Mesothelial cell of epicardium (in vitro differentiated cells): ENCODE results near the gene THADA. TPM values are rescaled to one million over a fixed set of nuclear protein-coding genes. Genes with fewer than 3 reads are reported as not detected.
A peak's percentile ranks its signal among the peaks of the same experiment; 100 is the strongest.

Experiments
- DNase-seq, 2 experiments: peaks; one replicate each; pipeline ENCODE4 v3.0.0; 2021; ENCODE audit warnings: low spot score in 2 of 2; ENCODE audit not compliant: unreplicated experiment in 2 of 2
- H3K27ac Mint-ChIP-seq: 2 replicates; pipeline ENCODE4 v1.8.0; 2021; ENCODE audit warnings: mixed read lengths
- H3K27me3 Mint-ChIP-seq: 2 replicates; pipeline ENCODE4 v1.8.0; 2021; ENCODE audit warnings: low read depth, mixed read lengths
- H3K36me3 Mint-ChIP-seq: 2 replicates; pipeline ENCODE4 v1.8.0; 2021; ENCODE audit warnings: mixed read lengths
- H3K4me1 Mint-ChIP-seq: 2 replicates; pipeline ENCODE4 v1.8.0; 2021; ENCODE audit warnings: mixed read lengths
- H3K4me3 Mint-ChIP-seq: 2 replicates; pipeline ENCODE4 v1.8.0; 2021; ENCODE audit warnings: mild to moderate bottlenecking, moderate library complexity, mixed read lengths
- H3K9me3 Mint-ChIP-seq: 2 replicates; pipeline ENCODE4 v1.8.0; 2021; ENCODE audit warnings: mixed read lengths
- total RNA-seq: library from RNA; stranded (reverse); gene quantifications from 3 replicates; pipeline ENCODE4 v1.2.1, GENCODE V29; 2021
- TF ChIP-seq, protein P1 (sequence below): fragments of 200-600 bp; sonication (generic); IDR thresholded peaks from one replicate; pipeline ENCODE4 v1.5.0; 2021; ENCODE audit warnings: antibody characterized with exemption; ENCODE audit not compliant: unreplicated experiment

Gene THADA
- total RNA-seq, 1 donor from 2014 or later: 33.6 TPM

DNA sequence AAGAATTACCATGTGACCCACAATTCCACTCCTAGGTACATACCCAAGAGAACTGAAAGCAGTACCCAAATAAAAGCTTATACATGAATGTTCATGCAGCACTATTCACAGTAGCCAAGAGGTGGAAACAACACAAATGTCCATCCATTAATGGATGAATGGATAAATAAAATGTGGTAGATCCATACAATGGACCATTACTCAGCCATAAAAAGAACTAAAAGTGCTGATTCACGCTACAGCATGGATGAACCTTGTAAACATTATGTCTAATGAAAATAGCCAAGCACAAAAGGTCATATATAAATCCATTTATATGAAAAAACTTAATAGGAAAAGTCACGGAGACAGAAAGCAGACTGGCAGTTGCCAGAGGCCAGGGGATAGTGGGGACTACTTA, 345.8 kb downstream of the THADA start:
- H3K4me3 Mint-ChIP-seq: no peak overlapping the region
- TF ChIP-seq, protein P1, sequence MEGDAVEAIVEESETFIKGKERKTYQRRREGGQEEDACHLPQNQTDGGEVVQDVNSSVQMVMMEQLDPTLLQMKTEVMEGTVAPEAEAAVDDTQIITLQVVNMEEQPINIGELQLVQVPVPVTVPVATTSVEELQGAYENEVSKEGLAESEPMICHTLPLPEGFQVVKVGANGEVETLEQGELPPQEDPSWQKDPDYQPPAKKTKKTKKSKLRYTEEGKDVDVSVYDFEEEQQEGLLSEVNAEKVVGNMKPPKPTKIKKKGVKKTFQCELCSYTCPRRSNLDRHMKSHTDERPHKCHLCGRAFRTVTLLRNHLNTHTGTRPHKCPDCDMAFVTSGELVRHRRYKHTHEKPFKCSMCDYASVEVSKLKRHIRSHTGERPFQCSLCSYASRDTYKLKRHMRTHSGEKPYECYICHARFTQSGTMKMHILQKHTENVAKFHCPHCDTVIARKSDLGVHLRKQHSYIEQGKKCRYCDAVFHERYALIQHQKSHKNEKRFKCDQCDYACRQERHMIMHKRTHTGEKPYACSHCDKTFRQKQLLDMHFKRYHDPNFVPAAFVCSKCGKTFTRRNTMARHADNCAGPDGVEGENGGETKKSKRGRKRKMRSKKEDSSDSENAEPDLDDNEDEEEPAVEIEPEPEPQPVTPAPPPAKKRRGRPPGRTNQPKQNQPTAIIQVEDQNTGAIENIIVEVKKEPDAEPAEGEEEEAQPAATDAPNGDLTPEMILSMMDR: no peak
- H3K36me3 Mint-ChIP-seq: peaks cover 4% of the 10 kb centered on the region
- peaks cover 10% of the 10 kb centered on the region for H3K4me1 Mint-ChIP-seq
- no peaks in the 10 kb centered on the region for H3K9me3 Mint-ChIP-seq
- H3K27me3 Mint-ChIP-seq: no peaks in the 10 kb centered on the region
- peak overlapping the region; percentile 83 for H3K27ac Mint-ChIP-seq
- DNase-seq: no peak

DNA sequence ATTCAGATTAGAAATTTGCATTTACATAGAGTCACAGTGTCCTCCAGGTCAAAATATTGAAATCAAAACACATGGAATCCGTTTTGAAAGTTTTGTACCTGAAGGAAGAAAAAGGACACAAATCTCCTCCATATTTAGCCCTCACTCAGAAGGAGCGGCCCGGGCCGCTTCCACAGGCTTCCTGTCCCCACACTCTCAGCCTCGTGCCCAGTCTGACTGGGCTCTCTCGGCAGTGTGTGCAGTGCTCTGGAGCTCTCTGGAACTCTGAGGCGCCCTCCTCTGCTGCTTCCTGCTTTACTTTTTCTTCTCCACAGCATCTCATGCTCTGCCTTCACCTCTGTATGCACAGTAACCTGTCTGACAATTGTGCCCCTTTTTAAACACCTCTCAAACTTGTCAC, 347.2 kb downstream of the THADA start:
- Mint-ChIP-seq H3K4me3 (no peak overlapping the region), H3K27me3 (no peaks in the 10 kb centered on the region), H3K4me1 (no peaks in the 10 kb centered on the region), H3K36me3 (peaks cover 8% of the 10 kb centered on the region), H3K9me3 (no peaks in the 10 kb centered on the region), H3K27ac (no peak overlapping the region)
- TF ChIP-seq, protein P1: no peak
- no peak for DNase-seq

DNA sequence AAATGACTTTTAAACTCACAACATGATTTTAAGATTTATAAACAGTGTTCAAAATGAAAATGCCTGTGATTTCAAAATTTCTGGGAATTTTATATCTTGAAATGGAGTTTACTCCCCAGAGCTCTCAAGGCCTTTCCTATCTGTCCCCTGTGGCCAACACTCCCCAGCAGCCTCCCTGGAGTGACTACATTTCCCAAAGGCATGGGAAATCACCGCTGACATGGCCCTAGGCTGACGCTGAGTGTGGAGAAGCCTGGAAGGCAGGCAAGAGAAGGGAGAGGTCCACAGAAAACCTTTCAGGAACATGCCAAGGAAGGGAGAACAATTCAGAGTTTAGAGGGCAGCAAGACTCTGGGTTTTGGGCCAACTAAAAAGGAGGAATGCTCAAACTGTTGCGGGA, 349.2 kb downstream of the THADA start:
- DNase-seq: no peak
- H3K27ac Mint-ChIP-seq: peak overlapping the region; percentile 87
- no peaks in the 10 kb centered on the region for H3K9me3 Mint-ChIP-seq
- TF ChIP-seq, protein P1: no peak
- H3K27me3 Mint-ChIP-seq: no peaks in the 10 kb centered on the region
- no peaks in the 10 kb centered on the region for H3K4me1 Mint-ChIP-seq
- H3K4me3 Mint-ChIP-seq: no peak overlapping the region
- peaks cover 10% of the 10 kb centered on the region for H3K36me3 Mint-ChIP-seq

DNA sequence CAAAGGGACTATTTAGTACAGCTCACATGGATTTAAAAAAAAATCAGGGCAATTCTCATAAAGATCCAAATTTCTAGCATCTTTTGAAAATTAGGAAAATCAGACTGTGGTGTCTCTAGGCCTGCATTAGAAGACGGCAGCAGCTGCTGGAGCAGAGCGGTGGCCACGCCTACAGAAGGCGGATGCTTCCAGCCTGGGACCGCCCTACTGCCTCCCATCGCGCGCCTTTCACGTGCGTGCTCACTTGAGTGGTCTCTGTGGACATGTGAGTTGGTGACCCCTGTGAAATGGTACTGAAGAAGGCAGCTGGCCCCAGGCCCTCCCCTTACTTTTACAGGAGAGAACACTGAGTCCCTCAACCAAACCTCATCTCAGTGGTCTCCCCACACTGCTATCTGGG, 354.3 kb downstream of the THADA start:
- Mint-ChIP-seq H3K4me1 (peaks cover 20% of the 10 kb centered on the region), H3K36me3 (peaks cover 7% of the 10 kb centered on the region), H3K4me3 (no peak overlapping the region), H3K9me3 (no peaks in the 10 kb centered on the region), H3K27ac (no peak overlapping the region), H3K27me3 (no peaks in the 10 kb centered on the region)
- no peak for DNase-seq
- TF ChIP-seq, protein P1: no peak

DNA sequence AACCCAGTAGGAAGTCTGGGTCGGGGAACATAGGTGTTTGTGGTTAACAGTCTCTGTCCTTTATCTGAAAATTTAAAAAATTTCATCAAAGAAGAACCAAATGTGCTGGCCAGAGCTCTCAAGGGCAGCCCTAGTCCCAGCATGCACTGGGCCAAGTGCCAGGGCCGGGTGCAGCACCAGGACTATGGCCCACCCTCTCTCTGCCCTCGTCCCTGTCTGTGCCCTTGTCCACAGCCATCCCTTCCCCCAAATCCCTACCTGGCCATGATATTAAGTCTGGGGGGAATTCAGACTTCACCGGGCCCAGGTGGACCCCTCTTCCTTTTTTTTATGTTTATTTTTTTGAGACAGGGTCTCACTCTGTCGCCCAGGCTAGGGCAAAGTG, 355.1 kb downstream of the THADA start:
- Mint-ChIP-seq H3K4me1 (peaks cover 22% of the 10 kb centered on the region), H3K27ac (no peak overlapping the region), H3K4me3 (no peak overlapping the region), H3K9me3 (no peaks in the 10 kb centered on the region), H3K36me3 (peaks cover 7% of the 10 kb centered on the region), H3K27me3 (no peaks in the 10 kb centered on the region)
- TF ChIP-seq, protein P1: no peak
- no peak for DNase-seq
